ENCODE results near the gene TCF7L2. TPM values are rescaled to one million over a fixed set of nuclear protein-coding genes. Genes with fewer than 3 reads are reported as not detected.

The TCF7L2 gene
- total and polyA plus RNA-seq, 9 of the 15 experiments (the other 6 are each of a cell fraction or from before 2014, with no cell fraction given): 0.32 to 2.8 (median 0.92) TPM

DNA sequence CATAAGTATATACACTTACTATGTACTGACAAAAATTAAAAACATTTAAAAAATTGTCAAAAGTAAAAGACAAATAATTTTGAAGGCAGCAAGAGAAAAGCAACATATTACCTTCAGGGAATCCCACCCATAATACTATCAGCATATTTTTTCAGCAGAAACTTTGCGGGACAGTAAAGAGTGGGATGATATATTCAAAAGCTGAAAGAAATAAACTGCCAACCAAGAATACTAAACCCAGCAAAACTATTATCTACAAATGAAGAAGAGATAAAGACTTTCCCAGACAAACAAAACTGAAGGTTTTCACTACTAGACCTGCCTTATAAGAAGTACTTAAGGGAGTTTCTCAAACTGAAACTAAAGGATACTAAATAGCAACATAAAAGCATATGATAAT, 257.9 kb downstream of the TCF7L2 start:
- no TSS peak for BruUV-seq (replicated peaks)
- in situ Hi-C loops (cut with MboI): no loop called here
- ChIA-PET CTCF (ENCODE audit: low intra/inter-chr PET ratio) (no interaction called here), POLR2A (no interaction called here)
- no peak overlapping the region for H3K4me3 ChIP-seq
- H3K9ac ChIP-seq (ENCODE audit: insufficient read depth in 1 of 2, low read depth in 2 of 2, low read length in 2 of 2): no peak overlapping the region
- no peaks in the 10 kb centered on the region for H3K9me3 ChIP-seq (replicated peaks; ENCODE audit: control insufficient read depth, insufficient read depth, low read depth, low read length)
- no peak for DNase-seq (ENCODE audit: extremely low read depth in 1 of 4, low spot score in 3 of 4)
- no peak overlapping the region for H3K4me2 ChIP-seq (ENCODE audit: insufficient read depth, low read length)
- H3K4me1 ChIP-seq (replicated peaks in 1 of 2; ENCODE audit: control insufficient read depth in 2 of 2, insufficient read depth in 2 of 2, low read length in 2 of 2): no peaks in the 10 kb centered on the region
- no peaks in the 10 kb centered on the region for H3K79me2 ChIP-seq (ENCODE audit: control insufficient read depth, insufficient read depth, low read length)
- no peak for TF ChIP-seq PRPF4 (IDR thresholded peaks at IDR 0.05; ENCODE audit: insufficient read depth, low read depth, low read length, poor library complexity, severe bottlenecking)
- no peak for ATAC-seq
- no peaks in the 10 kb centered on the region for H3K27me3 ChIP-seq (ENCODE audit: control insufficient read depth in 2 of 2, insufficient read depth in 2 of 2, low read length in 2 of 2)
- no peaks in the 10 kb centered on the region for H3K36me3 ChIP-seq (ENCODE audit: control insufficient read depth, insufficient read depth, low read length)
- no peak overlapping the region for H3K27ac ChIP-seq (ENCODE audit: extremely low read depth, low read depth, low read length)
- no peaks in the 10 kb centered on the region for H4K20me1 ChIP-seq (replicated peaks; ENCODE audit: control insufficient read depth, insufficient read depth, low read length)
- 0% methylated on average over 1 of the region's 1 CpG for WGBS (ENCODE audit: insufficient coverage, low coverage, missing lambda C conversion rate)
- no peak for FAIRE-seq
- no peaks in the 10 kb centered on the region for H3K9me1 ChIP-seq (ENCODE audit: control insufficient read depth, insufficient read depth, low read length)
- H2AFZ ChIP-seq (ENCODE audit: low read depth, low read length): no peak overlapping the region
- intact Hi-C loops (cut with micrococcal nuclease): no loop called here

DNA sequence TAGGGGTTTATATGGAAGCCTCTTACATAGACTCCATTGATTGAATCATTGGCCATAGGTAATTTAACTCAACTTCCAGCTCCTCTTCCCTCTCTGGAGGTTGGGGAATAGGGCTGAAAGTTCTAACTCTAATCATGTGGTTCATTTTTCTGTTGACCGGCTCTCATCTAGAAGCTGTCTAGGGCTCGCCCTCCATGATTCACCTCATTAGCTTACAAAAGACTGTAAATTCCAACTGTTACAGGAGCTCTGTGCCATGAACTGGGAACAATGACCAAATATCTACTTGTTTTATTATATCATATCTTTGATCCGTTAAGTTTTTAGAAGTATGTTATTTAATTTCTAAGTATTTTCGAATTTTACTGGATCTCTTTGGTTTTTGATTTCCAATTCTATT, 263.0 kb downstream of the TCF7L2 start:
- H2AFZ ChIP-seq (ENCODE audit: low read depth, low read length): no peak overlapping the region
- no peaks in the 10 kb centered on the region for H3K9me3 ChIP-seq (replicated peaks; ENCODE audit: control insufficient read depth, insufficient read depth, low read depth, low read length)
- no peak overlapping the region for H3K9ac ChIP-seq (ENCODE audit: insufficient read depth in 1 of 2, low read depth in 2 of 2, low read length in 2 of 2)
- in situ Hi-C loops (cut with MboI): no loop called here
- no peaks in the 10 kb centered on the region for H3K79me2 ChIP-seq (ENCODE audit: control insufficient read depth, insufficient read depth, low read length)
- no peaks in the 10 kb centered on the region for H3K9me1 ChIP-seq (ENCODE audit: control insufficient read depth, insufficient read depth, low read length)
- DNase-seq (ENCODE audit: extremely low read depth in 1 of 4, low spot score in 3 of 4) (no peak), FAIRE-seq (no peak), ATAC-seq (no peak)
- no peak overlapping the region for H3K27ac ChIP-seq (ENCODE audit: extremely low read depth, low read depth, low read length)
- H3K27me3 ChIP-seq (ENCODE audit: control insufficient read depth in 2 of 2, insufficient read depth in 2 of 2, low read length in 2 of 2): no peaks in the 10 kb centered on the region
- WGBS (ENCODE audit: insufficient coverage, low coverage, missing lambda C conversion rate): 0% methylated on average over 4 of the region's 4 CpGs
- no peaks in the 10 kb centered on the region for H3K36me3 ChIP-seq (ENCODE audit: control insufficient read depth, insufficient read depth, low read length)
- H3K4me2 ChIP-seq (ENCODE audit: insufficient read depth, low read length): no peak overlapping the region
- intact Hi-C loops (cut with micrococcal nuclease): no loop called here
- no peaks in the 10 kb centered on the region for H4K20me1 ChIP-seq (replicated peaks; ENCODE audit: control insufficient read depth, insufficient read depth, low read length)
- H3K4me1 ChIP-seq (replicated peaks in 1 of 2; ENCODE audit: control insufficient read depth in 2 of 2, insufficient read depth in 2 of 2, low read length in 2 of 2): no peaks in the 10 kb centered on the region
- ChIA-PET POLR2A (no interaction called here), CTCF (ENCODE audit: low intra/inter-chr PET ratio) (no interaction called here)
- BruUV-seq (replicated peaks): no TSS peak
- H3K4me3 ChIP-seq: no peak overlapping the region
- TF ChIP-seq, protein P1, sequence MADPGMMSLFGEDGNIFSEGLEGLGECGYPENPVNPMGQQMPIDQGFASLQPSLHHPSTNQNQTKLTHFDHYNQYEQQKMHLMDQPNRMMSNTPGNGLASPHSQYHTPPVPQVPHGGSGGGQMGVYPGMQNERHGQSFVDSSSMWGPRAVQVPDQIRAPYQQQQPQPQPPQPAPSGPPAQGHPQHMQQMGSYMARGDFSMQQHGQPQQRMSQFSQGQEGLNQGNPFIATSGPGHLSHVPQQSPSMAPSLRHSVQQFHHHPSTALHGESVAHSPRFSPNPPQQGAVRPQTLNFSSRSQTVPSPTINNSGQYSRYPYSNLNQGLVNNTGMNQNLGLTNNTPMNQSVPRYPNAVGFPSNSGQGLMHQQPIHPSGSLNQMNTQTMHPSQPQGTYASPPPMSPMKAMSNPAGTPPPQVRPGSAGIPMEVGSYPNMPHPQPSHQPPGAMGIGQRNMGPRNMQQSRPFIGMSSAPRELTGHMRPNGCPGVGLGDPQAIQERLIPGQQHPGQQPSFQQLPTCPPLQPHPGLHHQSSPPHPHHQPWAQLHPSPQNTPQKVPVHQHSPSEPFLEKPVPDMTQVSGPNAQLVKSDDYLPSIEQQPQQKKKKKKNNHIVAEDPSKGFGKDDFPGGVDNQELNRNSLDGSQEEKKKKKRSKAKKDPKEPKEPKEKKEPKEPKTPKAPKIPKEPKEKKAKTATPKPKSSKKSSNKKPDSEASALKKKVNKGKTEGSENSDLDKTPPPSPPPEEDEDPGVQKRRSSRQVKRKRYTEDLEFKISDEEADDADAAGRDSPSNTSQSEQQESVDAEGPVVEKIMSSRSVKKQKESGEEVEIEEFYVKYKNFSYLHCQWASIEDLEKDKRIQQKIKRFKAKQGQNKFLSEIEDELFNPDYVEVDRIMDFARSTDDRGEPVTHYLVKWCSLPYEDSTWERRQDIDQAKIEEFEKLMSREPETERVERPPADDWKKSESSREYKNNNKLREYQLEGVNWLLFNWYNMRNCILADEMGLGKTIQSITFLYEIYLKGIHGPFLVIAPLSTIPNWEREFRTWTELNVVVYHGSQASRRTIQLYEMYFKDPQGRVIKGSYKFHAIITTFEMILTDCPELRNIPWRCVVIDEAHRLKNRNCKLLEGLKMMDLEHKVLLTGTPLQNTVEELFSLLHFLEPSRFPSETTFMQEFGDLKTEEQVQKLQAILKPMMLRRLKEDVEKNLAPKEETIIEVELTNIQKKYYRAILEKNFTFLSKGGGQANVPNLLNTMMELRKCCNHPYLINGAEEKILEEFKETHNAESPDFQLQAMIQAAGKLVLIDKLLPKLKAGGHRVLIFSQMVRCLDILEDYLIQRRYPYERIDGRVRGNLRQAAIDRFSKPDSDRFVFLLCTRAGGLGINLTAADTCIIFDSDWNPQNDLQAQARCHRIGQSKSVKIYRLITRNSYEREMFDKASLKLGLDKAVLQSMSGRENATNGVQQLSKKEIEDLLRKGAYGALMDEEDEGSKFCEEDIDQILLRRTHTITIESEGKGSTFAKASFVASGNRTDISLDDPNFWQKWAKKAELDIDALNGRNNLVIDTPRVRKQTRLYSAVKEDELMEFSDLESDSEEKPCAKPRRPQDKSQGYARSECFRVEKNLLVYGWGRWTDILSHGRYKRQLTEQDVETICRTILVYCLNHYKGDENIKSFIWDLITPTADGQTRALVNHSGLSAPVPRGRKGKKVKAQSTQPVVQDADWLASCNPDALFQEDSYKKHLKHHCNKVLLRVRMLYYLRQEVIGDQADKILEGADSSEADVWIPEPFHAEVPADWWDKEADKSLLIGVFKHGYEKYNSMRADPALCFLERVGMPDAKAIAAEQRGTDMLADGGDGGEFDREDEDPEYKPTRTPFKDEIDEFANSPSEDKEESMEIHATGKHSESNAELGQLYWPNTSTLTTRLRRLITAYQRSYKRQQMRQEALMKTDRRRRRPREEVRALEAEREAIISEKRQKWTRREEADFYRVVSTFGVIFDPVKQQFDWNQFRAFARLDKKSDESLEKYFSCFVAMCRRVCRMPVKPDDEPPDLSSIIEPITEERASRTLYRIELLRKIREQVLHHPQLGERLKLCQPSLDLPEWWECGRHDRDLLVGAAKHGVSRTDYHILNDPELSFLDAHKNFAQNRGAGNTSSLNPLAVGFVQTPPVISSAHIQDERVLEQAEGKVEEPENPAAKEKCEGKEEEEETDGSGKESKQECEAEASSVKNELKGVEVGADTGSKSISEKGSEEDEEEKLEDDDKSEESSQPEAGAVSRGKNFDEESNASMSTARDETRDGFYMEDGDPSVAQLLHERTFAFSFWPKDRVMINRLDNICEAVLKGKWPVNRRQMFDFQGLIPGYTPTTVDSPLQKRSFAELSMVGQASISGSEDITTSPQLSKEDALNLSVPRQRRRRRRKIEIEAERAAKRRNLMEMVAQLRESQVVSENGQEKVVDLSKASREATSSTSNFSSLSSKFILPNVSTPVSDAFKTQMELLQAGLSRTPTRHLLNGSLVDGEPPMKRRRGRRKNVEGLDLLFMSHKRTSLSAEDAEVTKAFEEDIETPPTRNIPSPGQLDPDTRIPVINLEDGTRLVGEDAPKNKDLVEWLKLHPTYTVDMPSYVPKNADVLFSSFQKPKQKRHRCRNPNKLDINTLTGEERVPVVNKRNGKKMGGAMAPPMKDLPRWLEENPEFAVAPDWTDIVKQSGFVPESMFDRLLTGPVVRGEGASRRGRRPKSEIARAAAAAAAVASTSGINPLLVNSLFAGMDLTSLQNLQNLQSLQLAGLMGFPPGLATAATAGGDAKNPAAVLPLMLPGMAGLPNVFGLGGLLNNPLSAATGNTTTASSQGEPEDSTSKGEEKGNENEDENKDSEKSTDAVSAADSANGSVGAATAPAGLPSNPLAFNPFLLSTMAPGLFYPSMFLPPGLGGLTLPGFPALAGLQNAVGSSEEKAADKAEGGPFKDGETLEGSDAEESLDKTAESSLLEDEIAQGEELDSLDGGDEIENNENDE (IDR thresholded peaks at IDR 0.05; ENCODE audit: low read depth, low read length): no peak
- TF ChIP-seq PRPF4 (IDR thresholded peaks at IDR 0.05; ENCODE audit: insufficient read depth, low read depth, low read length, poor library complexity, severe bottlenecking) (no peak), ZNF583 (CRISPR knock-in tag; IDR thresholded peaks at IDR 0.05) (no peak)
